Endothelial cell of hepatic sinusoid (primary cell): ENCODE data around the gene RAP2B.
"Not testable (repeated sequence)": the region's sequence is repeated elsewhere in the genome, so short reads cannot be mapped to it uniquely, and the experiment has no call there.

Experiments used
- in situ Hi-C: cut with HindIII; loops from 2 replicates; pipeline ENCODE4 v1.10.0; 2017; ENCODE audit warnings: low sequenced_read_pairs

Gene RAP2B

GRCh38 chr3:153190923-153191322, 28.9 kb downstream of the RAP2B start:
- in situ Hi-C loops, result no loop called here

DNA sequence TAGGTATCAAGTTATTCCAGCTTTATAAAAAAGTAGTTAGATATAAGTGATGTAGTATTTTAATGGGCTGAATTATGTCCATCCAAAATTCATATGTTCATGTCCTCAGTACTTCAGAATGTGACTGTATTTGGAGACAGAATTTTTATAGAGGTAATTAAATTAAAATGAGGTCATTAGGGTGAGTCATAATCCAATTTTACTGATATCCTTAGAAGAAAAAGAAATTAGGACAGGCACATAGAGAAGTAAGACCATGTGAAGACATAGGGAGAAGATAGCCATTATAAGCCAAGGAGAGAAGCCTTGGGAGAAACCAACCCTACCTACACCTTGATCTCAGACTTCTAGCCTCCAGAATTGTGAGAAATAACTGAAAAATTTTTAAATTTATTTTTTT, 30.3 kb downstream of the RAP2B start:
- in situ Hi-C loops, result no loop called here

- in situ Hi-C loops, result not testable (repeated sequence)
Measured at GRCh38 chr3:153193786-153194476, 31.9 kb downstream of the RAP2B start.

DNA sequence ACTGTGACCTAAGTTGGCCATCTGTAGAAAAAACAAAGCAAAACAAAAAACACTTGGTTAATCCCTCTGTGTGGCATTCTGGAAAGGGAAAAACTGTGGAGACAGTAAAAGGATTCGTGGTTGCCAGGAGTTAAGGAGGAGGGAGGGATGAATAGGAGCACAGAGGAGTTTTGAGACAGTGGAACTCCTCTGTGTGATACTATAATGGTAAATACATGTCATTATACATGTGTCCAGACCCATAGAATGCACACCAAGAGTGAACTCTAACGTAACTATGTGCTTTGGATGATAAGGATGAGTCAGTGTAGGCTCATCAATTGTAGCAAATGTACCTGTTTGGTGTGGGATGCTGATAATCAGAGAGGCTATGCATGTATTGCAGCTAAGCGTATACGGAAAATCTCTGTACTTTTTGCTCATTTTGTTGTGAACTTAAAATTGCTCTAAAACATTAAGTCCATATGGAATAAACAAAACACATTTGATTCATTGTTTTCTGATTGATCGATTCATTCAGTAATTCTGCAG, 33.4 kb downstream of the RAP2B start:
- in situ Hi-C loops, result no loop called here

GRCh38 chr3:153209596-153209995, 47.6 kb downstream of the RAP2B start:
- in situ Hi-C loops, result no loop called here

DNA sequence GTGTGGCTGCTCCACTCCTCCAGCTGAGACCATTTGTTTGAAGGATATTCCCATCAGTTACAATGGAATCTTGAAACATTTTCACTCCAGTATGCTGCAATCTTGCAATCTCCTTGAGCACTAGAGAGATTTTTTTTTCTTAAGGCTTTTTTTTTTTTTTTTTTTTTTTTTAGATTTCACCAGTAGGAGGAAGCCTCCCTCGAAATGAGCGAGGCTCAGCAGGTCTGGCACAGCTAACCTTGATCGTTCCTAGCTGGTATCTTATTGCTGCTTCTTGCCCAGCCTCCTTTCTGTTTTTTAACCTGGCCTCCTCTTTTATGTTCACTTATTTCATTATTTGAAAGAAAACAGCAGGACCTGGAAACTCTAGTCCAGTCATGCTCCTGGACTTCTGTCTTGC, 48.1 kb downstream of the RAP2B start:
- in situ Hi-C loops, result no loop called here

- in situ Hi-C loops, result no loop called here
Measured at GRCh38 chr3:153210660-153211059, 48.6 kb downstream of the RAP2B start.

GRCh38 chr3:153215497-153215896, 53.5 kb downstream of the RAP2B start:
- in situ Hi-C loops, result loop anchor here (5.0 kb wide), 2 partner anchors 47 to 78 kb away; no protein-coding TSS in a partner anchor

DNA sequence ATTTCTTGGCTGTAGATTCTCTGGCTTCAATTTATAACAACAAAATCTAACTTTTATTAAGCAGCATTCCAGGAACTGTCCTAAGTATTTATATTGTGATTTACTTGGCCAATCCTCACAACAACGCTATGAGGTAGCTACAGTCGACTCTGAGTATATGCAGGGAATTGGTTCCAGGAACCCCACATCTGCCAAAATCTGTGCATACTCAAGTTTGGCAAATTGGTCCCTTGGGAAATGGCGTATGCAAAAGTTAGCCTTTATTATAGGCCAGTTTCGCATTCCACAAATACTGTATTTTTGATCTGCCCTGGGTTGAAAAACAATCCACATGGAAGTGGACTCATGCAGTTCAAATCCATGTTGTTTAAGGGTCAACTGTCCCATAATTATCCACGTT, 53.9 kb downstream of the RAP2B start:
- in situ Hi-C loops, result loop anchor here (5.0 kb wide), 2 partner anchors 46 to 79 kb away; no protein-coding TSS in a partner anchor

- in situ Hi-C loops, result loop anchor here (5.0 kb wide), 2 partner anchors 45 to 80 kb away; no protein-coding TSS in a partner anchor
Measured at GRCh38 chr3:153216928-153217327, 54.9 kb downstream of the RAP2B start.

- in situ Hi-C loops, result loop anchor here (5.0 kb wide), 2 partner anchors 43 to 82 kb away; no protein-coding TSS in a partner anchor
Measured at GRCh38 chr3:153219146-153219545, 57.1 kb downstream of the RAP2B start.
